GM12878 (cell line): ENCODE data around the gene MSH2. TPM values are rescaled to one million over a fixed set of nuclear protein-coding genes. Genes with fewer than 3 reads are reported as not detected.

Source experiments
- ATAC-seq: fragments of 200-7000 bp; cut with Tn5 transposase; 3 replicates; pipeline ENCODE4 v1.9.1; 2020; ENCODE audit warnings: mild to moderate bottlenecking, moderate library complexity
- BruUV-seq: library from RNA; stranded (reverse); fragments of 400-500 nt; replicated peaks from 2 replicates; lab custom pipeline; 2021; lab: Mats Ljungman, UMichigan
- CTCF ChIA-PET: fragments of 300-600 bp; sonication (Branson Sonifier 250); formaldehyde crosslinking; extraction: SDS; loops from one replicate; lab custom pipeline; 2021; ENCODE audit warnings: inconsistent platforms; lab: Yijun Ruan, JAX
- POLR2A ChIA-PET: fragments of 350-600 bp; formaldehyde crosslinking; extraction: SDS; loops from one replicate; lab custom pipeline; 2021; ENCODE audit warnings: inconsistent platforms; lab: Charles Lee
- RAD21 ChIA-PET: fragments of 300-600 bp; sonication (Branson Sonifier 250); formaldehyde crosslinking; loops from one replicate; lab custom pipeline; 2023; ENCODE audit warnings: antibody characterized with exemption; ENCODE audit not compliant: unreplicated experiment; lab: Charles Lee
- SMC1A ChIA-PET: fragments of 300-600 bp; sonication (Branson Sonifier 250); formaldehyde crosslinking; loops from one replicate; lab custom pipeline; 2023; ENCODE audit not compliant: unreplicated experiment, uncharacterized antibody; lab: Charles Lee
- DNase-seq: peaks from one replicate; pipeline ENCODE4 v3.0.0-alpha.2; 2011; ENCODE audit warnings: low read depth, low spot score
- FAIRE-seq: peaks from 3 replicates; lab custom pipeline; 2011; peaks lifted over from hg19 to GRCh38; lab: Jason Lieb, UNC
- H2AFZ ChIP-seq: 2 replicates; pipeline ENCODE4 v1.6.0; 2011; ENCODE audit warnings: low read depth, low read length, control low read depth; ENCODE audit not compliant: control insufficient read depth
- H3K27ac ChIP-seq: 2 replicates; pipeline ENCODE4 v1.5.1; 2011; ENCODE audit warnings: control low read depth; ENCODE audit not compliant: control insufficient read depth, insufficient read depth
- H3K27me3 ChIP-seq, 2 experiments: replicated peaks in 1 of 2; 2 replicates each; pipeline versions ENCODE4 v1.6.0 to v1.6.1; 2011; ENCODE audit warnings: low read length in 1 of 2; ENCODE audit not compliant: control insufficient read depth in 2 of 2, insufficient read depth in 2 of 2
- H3K36me3 ChIP-seq, 2 experiments: 2 replicates each; pipeline ENCODE4 v1.5.1; 2011; ENCODE audit warnings: low read length in 1 of 2; ENCODE audit not compliant: control insufficient read depth in 2 of 2, insufficient read depth in 2 of 2
- H3K4me1 ChIP-seq: 2 replicates; pipeline ENCODE4 v1.6.1; 2011; ENCODE audit warnings: mild to moderate bottlenecking, low read length, moderate library complexity, mixed read lengths; ENCODE audit not compliant: control insufficient read depth, insufficient read depth
- H3K4me2 ChIP-seq: 2 replicates; pipeline ENCODE4 v1.6.0; 2011; ENCODE audit warnings: control low read depth; ENCODE audit not compliant: control insufficient read depth, insufficient read depth
- H3K4me3 ChIP-seq: fragments of 200-600 bp; sonication (generic); 2 replicates; pipeline ENCODE4 v1.5.1; 2016
- H3K79me2 ChIP-seq: 2 replicates; pipeline ENCODE4 v1.6.0; 2011; ENCODE audit warnings: low read length; ENCODE audit not compliant: control insufficient read depth, insufficient read depth
- H3K9ac ChIP-seq: 2 replicates; pipeline ENCODE4 v1.8.0; 2011; ENCODE audit warnings: low read length, control low read depth, mixed read lengths; ENCODE audit not compliant: control insufficient read depth, insufficient read depth
- H3K9me3 ChIP-seq: replicated peaks from 3 replicates; pipeline ENCODE4 v1.5.1; 2011; ENCODE audit warnings: mild to moderate bottlenecking, low read length; ENCODE audit not compliant: control insufficient read depth, insufficient read depth
- H4K20me1 ChIP-seq: 2 replicates; pipeline ENCODE4 v1.6.0; 2011; ENCODE audit not compliant: control insufficient read depth, insufficient read depth
- BCL3 ChIP-seq: IDR thresholded peaks from 2 replicates; pipeline ENCODE4 v1.6.1; 2011; ENCODE audit warnings: borderline replicate concordance, low read depth, mild to moderate bottlenecking, moderate library complexity, low read length; ENCODE audit not compliant: insufficient read depth, poor library complexity, severe bottlenecking
- BMI1 ChIP-seq: fragments of 450-650 bp; IDR thresholded peaks from 2 replicates; pipeline ENCODE4 v1.6.1; 2016; ENCODE audit warnings: mild to moderate bottlenecking, moderate library complexity, borderline replicate concordance
- CHD2 ChIP-seq: IDR thresholded peaks from 2 replicates; pipeline ENCODE4 v1.6.1; 2011; ENCODE audit warnings: low read depth, low read length, improper control_type of control experiment, borderline replicate concordance
- EGR1 ChIP-seq, 2 experiments: IDR thresholded peaks; 1 replicate in 1 of 2; 2 replicates in 1 of 2; pipeline ENCODE4 v1.6.1; 2011 to 2012; ENCODE audit warnings: low read depth in 2 of 2, low read length in 2 of 2, borderline replicate concordance in 1 of 2, mild to moderate bottlenecking in 1 of 2, moderate library complexity in 1 of 2
- IRF3 ChIP-seq: fragments of 450-650 bp; IDR thresholded peaks from 2 replicates; pipeline ENCODE4 v1.6.1; 2014; ENCODE audit warnings: mild to moderate bottlenecking
- POU2F2 ChIP-seq: IDR thresholded peaks from 3 replicates; pipeline ENCODE4 v1.6.1; 2011; ENCODE audit warnings: low read depth, mild to moderate bottlenecking, low read length, borderline replicate concordance
- RB1 ChIP-seq: fragments of 450-650 bp; formaldehyde crosslinking; IDR thresholded peaks from 2 replicates; pipeline ENCODE4 v1.6.1; 2017; ENCODE audit warnings: mild to moderate bottlenecking, borderline replicate concordance
- SREBF1 ChIP-seq: IDR thresholded peaks from 2 replicates; pipeline ENCODE4 v1.6.1; 2012; ENCODE audit warnings: mild to moderate bottlenecking, low read length
- SUPT20H ChIP-seq: IDR thresholded peaks from 2 replicates; pipeline ENCODE4 v1.6.1; 2011; ENCODE audit warnings: low read depth, mild to moderate bottlenecking, low read length, moderate library complexity, borderline replicate concordance; ENCODE audit not compliant: control insufficient read depth
- TARDBP ChIP-seq: IDR thresholded peaks from 2 replicates; pipeline ENCODE4 v1.6.1; 2016; ENCODE audit warnings: borderline replicate concordance
- ZNF24 ChIP-seq: fragments of 450-650 bp; IDR thresholded peaks from 2 replicates; pipeline ENCODE4 v1.6.1; 2017; ENCODE audit warnings: antibody characterized with exemption, mild to moderate bottlenecking
- WGBS: methylation state at CpG from one replicate; pipeline ENCODE4 v1.1.6; 2016; ENCODE audit warnings: low lambda C conversion rate; ENCODE audit not compliant: insufficient replicate concordance, insufficient coverage; ENCODE audit errors: missing lambda C conversion rate; 5-methylcytosine and 5-hydroxymethylcytosine counted together
- in situ Hi-C: fragments of 300-500 bp; cut with MboI; formaldehyde crosslinking; loops from 9 replicates; pipeline ENCODE4 v1.14.3; 2018; ENCODE audit warnings: mixed read lengths
- intact Hi-C: fragments of 100-400 bp; cut with micrococcal nuclease; formaldehyde crosslinking; loops from one replicate; pipeline ENCODE4 v1.14.2; 2022; ENCODE audit not compliant: unreplicated experiment
- polyA plus RNA-seq, 11 experiments: library from polyadenylated mRNA; depleted of rRNA in 4 of 11; unstranded in 6 of 11; stranded (reverse) in 5 of 11; fragments of >200 nt; fragmentation: Nextera tagmentation in 4 of 11; fragmentation: Illumina TruSeq in 1 of 11; extraction: Ambion mirVana in 4 of 11; extraction: Trizol in 1 of 11; gene quantifications; 1 replicate in 1 of 11; 2 replicates in 10 of 11; pipeline versions ENCODE4 v1.2.1 to v1.2.3, GENCODE V29; 2011 to 2016; ENCODE audit warnings: inconsistent platforms in 2 of 11, missing spikeins in 2 of 11, low read depth in 1 of 11
- total RNA-seq, 4 experiments: library from RNA; depleted of rRNA in 3 of 4; stranded (reverse); fragments of >200 nt in 3 of 4; fragmentation: Illumina TruSeq in 1 of 4; extraction: Trizol in 1 of 4; gene quantifications; 2 replicates each; pipeline versions ENCODE4 v1.2.1 to v1.2.3, GENCODE V29; 2013 to 2021
- TF ChIP-seq, protein P1 (sequence below): IDR thresholded peaks from 2 replicates; pipeline ENCODE4 v1.6.1; 2012; ENCODE audit warnings: low read length, inconsistent platforms
- TF ChIP-seq, protein P2 (sequence below): fragments of 450-650 bp; IDR thresholded peaks from 2 replicates; pipeline ENCODE4 v1.6.1; 2017; ENCODE audit warnings: borderline replicate concordance

Gene MSH2
- total and polyA plus RNA-seq, 10 of the 15 experiments (the other 5 are each of a cell fraction or from before 2014, with no cell fraction given): 24.3 to 94.4 (median 55.5) TPM

DNA sequence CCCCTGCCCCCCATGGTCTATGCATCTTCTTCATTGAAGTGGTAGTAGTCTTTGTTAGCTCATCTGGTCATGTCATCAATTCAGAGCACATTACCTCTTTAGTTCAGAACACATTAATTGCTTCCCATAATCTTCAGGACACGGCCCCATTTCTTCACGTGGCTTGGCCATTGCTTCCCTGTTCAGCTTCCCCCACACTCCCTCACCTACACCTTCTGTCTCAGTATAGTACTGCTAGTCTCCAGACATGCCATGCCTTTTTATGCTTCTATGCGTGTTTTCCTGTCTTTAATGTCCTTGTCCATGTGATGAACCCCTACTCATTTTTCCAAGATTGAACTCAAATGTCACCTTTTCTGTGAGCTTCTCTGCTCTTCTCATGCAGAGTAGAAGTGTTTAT lies 35.1 kb downstream of the MSH2 start:
- ChIA-PET RAD21 (interaction anchor here (1.7 to 3.3 kb wide), 3 partner anchors 49 to 333 kb away, joined by 3 to 74 read pairs (median 9); no protein-coding TSS in a partner anchor), SMC1A (interaction anchor here (0.6 to 4.1 kb wide), 12 partner anchors 23 to 432 kb away, joined by 3 to 94 read pairs (median 4); no protein-coding TSS in a partner anchor)
- no peak overlapping the region for H3K4me2 ChIP-seq
- DNase-seq: no peak
- intact Hi-C loops: loop anchor here (1.0 kb wide), 1 partner anchor 330 kb away; no protein-coding TSS in a partner anchor
- no peaks in the 10 kb centered on the region for H3K79me2 ChIP-seq
- H3K27ac ChIP-seq: no peak overlapping the region
- H3K4me1 ChIP-seq: no peaks in the 10 kb centered on the region
- TF ChIP-seq BMI1 (no peak), TARDBP (no peak), EGR1 (IDR thresholded peaks at IDR 0.05; ENCODE audit: borderline replicate concordance in 1 of 2, low read depth in 2 of 2, low read length in 2 of 2) (no peak), CHD2 (no peak), POU2F2 (no peak), RB1 (no peak), SREBF1 (no peak), BCL3 (no peak), ZNF24 (no peak), SUPT20H (no peak), IRF3 (no peak)
- TF ChIP-seq, protein P1, sequence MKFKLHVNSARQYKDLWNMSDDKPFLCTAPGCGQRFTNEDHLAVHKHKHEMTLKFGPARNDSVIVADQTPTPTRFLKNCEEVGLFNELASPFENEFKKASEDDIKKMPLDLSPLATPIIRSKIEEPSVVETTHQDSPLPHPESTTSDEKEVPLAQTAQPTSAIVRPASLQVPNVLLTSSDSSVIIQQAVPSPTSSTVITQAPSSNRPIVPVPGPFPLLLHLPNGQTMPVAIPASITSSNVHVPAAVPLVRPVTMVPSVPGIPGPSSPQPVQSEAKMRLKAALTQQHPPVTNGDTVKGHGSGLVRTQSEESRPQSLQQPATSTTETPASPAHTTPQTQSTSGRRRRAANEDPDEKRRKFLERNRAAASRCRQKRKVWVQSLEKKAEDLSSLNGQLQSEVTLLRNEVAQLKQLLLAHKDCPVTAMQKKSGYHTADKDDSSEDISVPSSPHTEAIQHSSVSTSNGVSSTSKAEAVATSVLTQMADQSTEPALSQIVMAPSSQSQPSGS: no peak
- TF ChIP-seq, protein P2, sequence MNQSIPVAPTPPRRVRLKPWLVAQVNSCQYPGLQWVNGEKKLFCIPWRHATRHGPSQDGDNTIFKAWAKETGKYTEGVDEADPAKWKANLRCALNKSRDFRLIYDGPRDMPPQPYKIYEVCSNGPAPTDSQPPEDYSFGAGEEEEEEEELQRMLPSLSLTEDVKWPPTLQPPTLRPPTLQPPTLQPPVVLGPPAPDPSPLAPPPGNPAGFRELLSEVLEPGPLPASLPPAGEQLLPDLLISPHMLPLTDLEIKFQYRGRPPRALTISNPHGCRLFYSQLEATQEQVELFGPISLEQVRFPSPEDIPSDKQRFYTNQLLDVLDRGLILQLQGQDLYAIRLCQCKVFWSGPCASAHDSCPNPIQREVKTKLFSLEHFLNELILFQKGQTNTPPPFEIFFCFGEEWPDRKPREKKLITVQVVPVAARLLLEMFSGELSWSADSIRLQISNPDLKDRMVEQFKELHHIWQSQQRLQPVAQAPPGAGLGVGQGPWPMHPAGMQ: no peak
- TF ChIP-seq, all 136 proteins: peak for 0
- Histone ChIP-seq H3K9me3 (no peaks in the 10 kb centered on the region), H2AFZ (no peak overlapping the region), H4K20me1 (no peaks in the 10 kb centered on the region), H3K9ac (no peak overlapping the region), H3K36me3 (peaks cover 0 to under 1% of the 10 kb centered on the region in 2 experiments; a peak in 2 of 4 replicates), H3K4me3 (no peak overlapping the region), H3K27me3 (no peaks in the 10 kb centered on the region)
- WGBS: 86% methylated on average over 3 of the region's 3 CpGs
- ChIA-PET POLR2A (no interaction called here), CTCF (interaction anchor here (0.6 to 6.6 kb wide), 14 partner anchors 10 to 667 kb away, joined by 3 to 142 read pairs (median 6); no protein-coding TSS in a partner anchor)
- BruUV-seq: no TSS peak
- ATAC-seq (no peak), FAIRE-seq (no peak)
- in situ Hi-C loops: no loop called here
